HepG2 (cell line): ENCODE results near the gene ENDOG. TPM values are rescaled to one million over a fixed set of nuclear protein-coding genes. Genes with fewer than 3 reads are reported as not detected.

ENCODE experiments used
- ARID2 ChIP-seq: sonication (generic); formaldehyde crosslinking; IDR thresholded peaks from 2 replicates; pipeline ENCODE4 v1.8.1; 2022; ENCODE audit warnings: mild to moderate bottlenecking, missing genetic modification reagents, borderline replicate concordance
- ASH2L ChIP-seq: fragments of 300-600, 200-600 bp; sonication (generic); IDR thresholded peaks from 2 replicates; pipeline ENCODE4 v1.7.0; 2017; ENCODE audit warnings: low read depth, mild to moderate bottlenecking, moderate library complexity, mixed read lengths, low read length; ENCODE audit not compliant: insufficient read length
- ATF7 ChIP-seq, 2 experiments: fragments of 450-650 bp in 1 of 2; sonication (generic) in 1 of 2; formaldehyde crosslinking in 1 of 2; IDR thresholded peaks; 2 replicates each; pipeline versions ENCODE4 v1.4.0 to v1.6.1; 2016 to 2020; ENCODE audit warnings: antibody characterized with exemption in 1 of 2, mild to moderate bottlenecking in 1 of 2, missing genetic modification reagents in 1 of 2
- CHD2 ChIP-seq: IDR thresholded peaks from 2 replicates; pipeline ENCODE4 v1.6.1; 2011; ENCODE audit warnings: low read depth, low read length, improper control_type of control experiment
- IKZF4 ChIP-seq: sonication (generic); formaldehyde crosslinking; IDR thresholded peaks from 2 replicates; pipeline ENCODE4 v1.5.1; 2020; ENCODE audit warnings: borderline replicate concordance, mild to moderate bottlenecking, low read depth, missing genetic modification reagents; ENCODE audit errors: not compliant biosample characterization
- NCOA1 ChIP-seq: sonication (generic); formaldehyde crosslinking; IDR thresholded peaks from 2 replicates; pipeline ENCODE4 v1.9.0; 2021; ENCODE audit warnings: missing genetic modification reagents
- SIX1 ChIP-seq: sonication (generic); formaldehyde crosslinking; IDR thresholded peaks from 2 replicates; pipeline ENCODE4 v1.4.0; 2020; ENCODE audit warnings: missing genetic modification reagents, borderline replicate concordance
- ZFP1 ChIP-seq: IDR thresholded peaks from 2 replicates; pipeline ENCODE4 v1.6.1; 2016
- ZNF556 ChIP-seq: sonication (generic); formaldehyde crosslinking; IDR thresholded peaks from 2 replicates; pipeline ENCODE4 v1.4.0; 2020; ENCODE audit warnings: mild to moderate bottlenecking, missing genetic modification reagents, borderline replicate concordance
- ZNF75D ChIP-seq: sonication (generic); formaldehyde crosslinking; IDR thresholded peaks from 2 replicates; pipeline ENCODE4 v1.8.1; 2023; ENCODE audit warnings: missing genetic modification reagents, mild to moderate bottlenecking, borderline replicate concordance
- polyA plus RNA-seq, 8 experiments: library from polyadenylated mRNA; depleted of rRNA in 3 of 8; stranded (reverse) in 7 of 8; unstranded in 1 of 8; fragments of >200 nt; fragmentation: Illumina TruSeq in 4 of 8; extraction: Trizol in 4 of 8; gene quantifications; 2 replicates each; pipeline versions ENCODE4 v1.2.1 to v1.2.3, GENCODE V29; 2011 to 2016; ENCODE audit warnings: low read depth in 4 of 8, missing spikeins in 1 of 8, mixed read lengths in 1 of 8; ENCODE audit not compliant: insufficient read depth in 1 of 8
- total RNA-seq, 5 experiments: library from RNA; depleted of rRNA; stranded (reverse); fragments of >200 nt; fragmentation: Illumina TruSeq; extraction: Trizol; gene quantifications; 2 replicates each; pipeline ENCODE4 v1.2.3, GENCODE V29; 2016; ENCODE audit warnings: low read depth in 1 of 5
- TF ChIP-seq, protein P1 (sequence below): sonication (generic); formaldehyde crosslinking; IDR thresholded peaks from 2 replicates; pipeline ENCODE4 v1.4.0; 2020; ENCODE audit warnings: mild to moderate bottlenecking, missing genetic modification reagents
- TF ChIP-seq, protein P2 (sequence below): sonication (generic); formaldehyde crosslinking; IDR thresholded peaks from 2 replicates; pipeline ENCODE4 v1.5.0; 2020; ENCODE audit warnings: missing genetic modification reagents
- TF ChIP-seq, protein P3 (sequence below): IDR thresholded peaks from 2 replicates; pipeline ENCODE4 v1.6.1; 2012; ENCODE audit warnings: low read depth, low read length, improper control_type of control experiment
- TF ChIP-seq, protein P4 (sequence below): sonication (generic); formaldehyde crosslinking; conservative IDR thresholded peaks from 2 replicates; pipeline ENCODE4 v1.4.0; 2020; ENCODE audit warnings: mild to moderate bottlenecking, missing genetic modification reagents, moderate library complexity
- TF ChIP-seq, protein P5 (sequence below): IDR thresholded peaks from 2 replicates; pipeline ENCODE4 v1.6.1; 2016; ENCODE audit warnings: low read depth, borderline replicate concordance

The ENDOG gene
- total and polyA plus RNA-seq, 2 of the 13 experiments (the other 11 are each of a cell fraction or from before 2014, with no cell fraction given), result 26.3 to 28.8 TPM

DNA sequence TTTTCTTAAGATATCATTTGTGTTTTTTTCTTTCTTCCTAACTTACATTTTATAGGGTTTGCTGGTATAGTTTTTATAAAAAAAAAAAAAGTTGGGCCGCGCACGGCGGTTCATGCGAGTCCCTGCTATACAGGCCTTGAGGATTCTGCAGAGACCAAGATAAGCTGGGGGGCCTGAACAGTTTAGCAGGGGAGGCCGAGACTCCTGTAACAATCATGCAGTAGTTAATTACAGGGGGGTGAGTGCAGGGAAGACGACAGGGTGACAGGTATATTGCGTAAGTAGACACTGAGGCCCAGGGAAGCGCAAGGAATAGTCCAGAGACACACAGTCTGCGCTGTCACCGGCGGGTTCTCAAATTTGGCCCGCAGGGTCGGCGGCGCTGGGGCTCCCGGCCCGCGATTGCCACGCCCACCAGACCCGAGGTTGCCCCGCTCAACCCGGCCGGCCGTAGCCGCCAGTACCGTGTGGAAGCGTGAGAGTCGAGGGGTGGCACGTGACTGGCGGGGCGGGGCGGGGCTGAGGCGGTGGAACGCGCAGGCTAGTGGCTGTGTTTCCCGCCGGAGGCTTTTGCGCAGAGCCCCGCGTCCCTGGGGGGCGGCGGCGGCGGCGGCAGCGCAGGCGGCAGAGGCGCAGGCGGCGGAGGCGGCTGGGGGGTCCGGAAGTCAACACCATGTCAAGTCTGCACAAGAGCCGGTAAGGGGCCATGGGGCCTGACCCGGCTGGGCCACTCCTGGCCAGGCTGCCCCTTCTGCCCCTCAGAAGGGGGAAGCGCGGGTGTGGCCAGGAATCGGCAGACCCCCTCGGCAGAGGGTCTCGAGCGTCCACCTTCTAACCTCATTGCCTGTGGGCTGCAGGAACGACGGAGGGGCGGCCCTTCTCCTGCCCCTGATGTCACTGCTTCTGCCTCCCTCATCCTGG is 31.4 kb upstream of the ENDOG start, which contains the start of gene TBC1D13 (continued):
- TF ChIP-seq, protein P1, sequence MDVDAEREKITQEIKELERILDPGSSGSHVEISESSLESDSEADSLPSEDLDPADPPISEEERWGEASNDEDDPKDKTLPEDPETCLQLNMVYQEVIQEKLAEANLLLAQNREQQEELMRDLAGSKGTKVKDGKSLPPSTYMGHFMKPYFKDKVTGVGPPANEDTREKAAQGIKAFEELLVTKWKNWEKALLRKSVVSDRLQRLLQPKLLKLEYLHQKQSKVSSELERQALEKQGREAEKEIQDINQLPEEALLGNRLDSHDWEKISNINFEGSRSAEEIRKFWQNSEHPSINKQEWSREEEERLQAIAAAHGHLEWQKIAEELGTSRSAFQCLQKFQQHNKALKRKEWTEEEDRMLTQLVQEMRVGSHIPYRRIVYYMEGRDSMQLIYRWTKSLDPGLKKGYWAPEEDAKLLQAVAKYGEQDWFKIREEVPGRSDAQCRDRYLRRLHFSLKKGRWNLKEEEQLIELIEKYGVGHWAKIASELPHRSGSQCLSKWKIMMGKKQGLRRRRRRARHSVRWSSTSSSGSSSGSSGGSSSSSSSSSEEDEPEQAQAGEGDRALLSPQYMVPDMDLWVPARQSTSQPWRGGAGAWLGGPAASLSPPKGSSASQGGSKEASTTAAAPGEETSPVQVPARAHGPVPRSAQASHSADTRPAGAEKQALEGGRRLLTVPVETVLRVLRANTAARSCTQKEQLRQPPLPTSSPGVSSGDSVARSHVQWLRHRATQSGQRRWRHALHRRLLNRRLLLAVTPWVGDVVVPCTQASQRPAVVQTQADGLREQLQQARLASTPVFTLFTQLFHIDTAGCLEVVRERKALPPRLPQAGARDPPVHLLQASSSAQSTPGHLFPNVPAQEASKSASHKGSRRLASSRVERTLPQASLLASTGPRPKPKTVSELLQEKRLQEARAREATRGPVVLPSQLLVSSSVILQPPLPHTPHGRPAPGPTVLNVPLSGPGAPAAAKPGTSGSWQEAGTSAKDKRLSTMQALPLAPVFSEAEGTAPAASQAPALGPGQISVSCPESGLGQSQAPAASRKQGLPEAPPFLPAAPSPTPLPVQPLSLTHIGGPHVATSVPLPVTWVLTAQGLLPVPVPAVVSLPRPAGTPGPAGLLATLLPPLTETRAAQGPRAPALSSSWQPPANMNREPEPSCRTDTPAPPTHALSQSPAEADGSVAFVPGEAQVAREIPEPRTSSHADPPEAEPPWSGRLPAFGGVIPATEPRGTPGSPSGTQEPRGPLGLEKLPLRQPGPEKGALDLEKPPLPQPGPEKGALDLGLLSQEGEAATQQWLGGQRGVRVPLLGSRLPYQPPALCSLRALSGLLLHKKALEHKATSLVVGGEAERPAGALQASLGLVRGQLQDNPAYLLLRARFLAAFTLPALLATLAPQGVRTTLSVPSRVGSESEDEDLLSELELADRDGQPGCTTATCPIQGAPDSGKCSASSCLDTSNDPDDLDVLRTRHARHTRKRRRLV (CRISPR knock-in tag), result peak; percentile 62; the same call in 1 of the 2 replicates
- TF ChIP-seq IKZF4 (CRISPR knock-in tag) (peak; percentile 91), ZNF556 (CRISPR knock-in tag) (peak; percentile 99), SIX1 (0 out of 2 replicates have a peak, but pooled peaks have one; percentile 45), ZFP1 (CRISPR knock-in tag) (no peak), ZNF75D (no peak), NCOA1 (CRISPR knock-in tag) (peak; percentile 55; the same call in 1 of the 2 replicates), ATF7 (IDR thresholded peaks at IDR 0.05) (no peak), ATF7 (CRISPR knock-in tag; IDR thresholded peaks at IDR 0.05) (peak; percentile 70; the same call in 1 of the 2 replicates), CHD2 (peak; percentile 34; the same call in 1 of the 2 replicates), ARID2 (no peak), ASH2L (peak; percentile 76)
- TF ChIP-seq, protein P2, sequence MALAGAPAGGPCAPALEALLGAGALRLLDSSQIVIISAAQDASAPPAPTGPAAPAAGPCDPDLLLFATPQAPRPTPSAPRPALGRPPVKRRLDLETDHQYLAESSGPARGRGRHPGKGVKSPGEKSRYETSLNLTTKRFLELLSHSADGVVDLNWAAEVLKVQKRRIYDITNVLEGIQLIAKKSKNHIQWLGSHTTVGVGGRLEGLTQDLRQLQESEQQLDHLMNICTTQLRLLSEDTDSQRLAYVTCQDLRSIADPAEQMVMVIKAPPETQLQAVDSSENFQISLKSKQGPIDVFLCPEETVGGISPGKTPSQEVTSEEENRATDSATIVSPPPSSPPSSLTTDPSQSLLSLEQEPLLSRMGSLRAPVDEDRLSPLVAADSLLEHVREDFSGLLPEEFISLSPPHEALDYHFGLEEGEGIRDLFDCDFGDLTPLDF, result 0 out of 2 replicates have a peak, but pooled peaks have one; percentile 78
- TF ChIP-seq, protein P3, sequence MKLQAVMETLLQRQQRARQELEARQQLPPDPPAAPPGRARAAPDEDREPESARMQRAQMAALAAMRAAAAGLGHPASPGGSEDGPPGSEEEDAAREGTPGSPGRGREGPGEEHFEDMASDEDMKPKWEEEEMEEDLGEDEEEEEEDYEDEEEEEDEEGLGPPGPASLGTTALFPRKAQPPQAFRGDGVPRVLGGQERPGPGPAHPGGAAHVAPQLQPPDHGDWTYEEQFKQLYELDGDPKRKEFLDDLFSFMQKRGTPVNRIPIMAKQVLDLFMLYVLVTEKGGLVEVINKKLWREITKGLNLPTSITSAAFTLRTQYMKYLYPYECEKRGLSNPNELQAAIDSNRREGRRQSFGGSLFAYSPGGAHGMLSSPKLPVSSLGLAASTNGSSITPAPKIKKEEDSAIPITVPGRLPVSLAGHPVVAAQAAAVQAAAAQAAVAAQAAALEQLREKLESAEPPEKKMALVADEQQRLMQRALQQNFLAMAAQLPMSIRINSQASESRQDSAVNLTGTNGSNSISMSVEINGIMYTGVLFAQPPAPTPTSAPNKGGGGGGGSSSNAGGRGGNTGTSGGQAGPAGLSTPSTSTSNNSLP, result no peak
- TF ChIP-seq, protein P4, sequence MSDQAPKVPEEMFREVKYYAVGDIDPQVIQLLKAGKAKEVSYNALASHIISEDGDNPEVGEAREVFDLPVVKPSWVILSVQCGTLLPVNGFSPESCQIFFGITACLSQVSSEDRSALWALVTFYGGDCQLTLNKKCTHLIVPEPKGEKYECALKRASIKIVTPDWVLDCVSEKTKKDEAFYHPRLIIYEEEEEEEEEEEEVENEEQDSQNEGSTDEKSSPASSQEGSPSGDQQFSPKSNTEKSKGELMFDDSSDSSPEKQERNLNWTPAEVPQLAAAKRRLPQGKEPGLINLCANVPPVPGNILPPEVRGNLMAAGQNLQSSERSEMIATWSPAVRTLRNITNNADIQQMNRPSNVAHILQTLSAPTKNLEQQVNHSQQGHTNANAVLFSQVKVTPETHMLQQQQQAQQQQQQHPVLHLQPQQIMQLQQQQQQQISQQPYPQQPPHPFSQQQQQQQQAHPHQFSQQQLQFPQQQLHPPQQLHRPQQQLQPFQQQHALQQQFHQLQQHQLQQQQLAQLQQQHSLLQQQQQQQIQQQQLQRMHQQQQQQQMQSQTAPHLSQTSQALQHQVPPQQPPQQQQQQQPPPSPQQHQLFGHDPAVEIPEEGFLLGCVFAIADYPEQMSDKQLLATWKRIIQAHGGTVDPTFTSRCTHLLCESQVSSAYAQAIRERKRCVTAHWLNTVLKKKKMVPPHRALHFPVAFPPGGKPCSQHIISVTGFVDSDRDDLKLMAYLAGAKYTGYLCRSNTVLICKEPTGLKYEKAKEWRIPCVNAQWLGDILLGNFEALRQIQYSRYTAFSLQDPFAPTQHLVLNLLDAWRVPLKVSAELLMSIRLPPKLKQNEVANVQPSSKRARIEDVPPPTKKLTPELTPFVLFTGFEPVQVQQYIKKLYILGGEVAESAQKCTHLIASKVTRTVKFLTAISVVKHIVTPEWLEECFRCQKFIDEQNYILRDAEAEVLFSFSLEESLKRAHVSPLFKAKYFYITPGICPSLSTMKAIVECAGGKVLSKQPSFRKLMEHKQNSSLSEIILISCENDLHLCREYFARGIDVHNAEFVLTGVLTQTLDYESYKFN (CRISPR knock-in tag), result peak; percentile 67
- TF ChIP-seq, protein P5, sequence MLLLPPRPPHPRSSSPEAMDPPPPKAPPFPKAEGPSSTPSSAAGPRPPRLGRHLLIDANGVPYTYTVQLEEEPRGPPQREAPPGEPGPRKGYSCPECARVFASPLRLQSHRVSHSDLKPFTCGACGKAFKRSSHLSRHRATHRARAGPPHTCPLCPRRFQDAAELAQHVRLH, result peak; percentile 94
